ENCODE results near the gene ODAD3. TPM values are rescaled to one million over a fixed set of nuclear protein-coding genes. Genes with fewer than 3 reads are reported as not detected.

The ODAD3 gene
- total and polyA plus RNA-seq, 10 of the 15 experiments (the other 5 are each of a cell fraction or from before 2014, with no cell fraction given), result 0.11 to 0.39 (median 0.28) TPM; not detected in 7

DNA sequence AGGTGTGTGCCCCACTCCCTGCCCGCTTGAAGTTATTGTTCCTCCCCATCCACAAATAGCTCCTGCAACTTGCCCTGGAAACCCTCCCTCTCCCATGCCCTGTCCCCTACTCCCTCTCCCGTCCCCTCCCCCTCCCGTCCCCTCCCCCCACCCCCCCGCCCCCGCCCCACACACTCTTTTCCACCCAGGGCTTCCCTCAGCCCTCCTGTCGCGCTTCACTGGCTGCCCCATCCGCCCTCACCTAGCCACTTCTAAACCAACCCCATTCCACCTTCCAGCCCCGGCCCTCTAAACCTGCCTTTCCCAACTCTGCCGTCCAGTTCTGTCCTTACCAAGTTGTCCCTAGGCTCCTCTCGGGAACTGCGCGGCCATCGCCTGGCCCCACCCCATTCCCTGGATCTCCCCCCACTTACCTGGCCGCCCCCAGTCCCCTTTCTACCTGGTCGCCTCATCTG lies 16.8 kb downstream of the ODAD3 start:
- ChIA-PET SMC1A (ENCODE audit: uncharacterized antibody, unreplicated experiment) (interaction anchor here (1.3 kb wide), 1 partner anchor 37 kb away, joined by 4 read pairs; no protein-coding TSS in a partner anchor), CTCF (interaction anchor here (1.0 kb wide), 1 partner anchor 84 kb away, joined by 3 read pairs; no protein-coding TSS in a partner anchor), RAD21 (ENCODE audit: unreplicated experiment) (no interaction called here), POLR2A (no interaction called here)
- DNase-seq (ENCODE audit: low read depth, low spot score) (no peak), FAIRE-seq (no peak), ATAC-seq (no peak)
- WGBS (ENCODE audit: insufficient coverage, insufficient replicate concordance, low lambda C conversion rate, missing lambda C conversion rate), result 13% methylated on average over 8 of the region's 16 CpGs
- H3K27me3 ChIP-seq (replicated peaks in 1 of 2; ENCODE audit: control insufficient read depth in 2 of 2, insufficient read depth in 2 of 2, low read length in 1 of 2), result peaks cover 10 to 16% of the 10 kb centered on the region in 2 experiments
- H3K9me3 ChIP-seq (replicated peaks; ENCODE audit: control insufficient read depth, insufficient read depth, low read length), result no peaks in the 10 kb centered on the region
- no peaks in the 10 kb centered on the region for H4K20me1 ChIP-seq (ENCODE audit: control insufficient read depth, insufficient read depth)
- in situ Hi-C loops (cut with MboI) (no loop called here), intact Hi-C loops (cut with micrococcal nuclease; ENCODE audit: unreplicated experiment) (no loop called here)
- H3K79me2 ChIP-seq (ENCODE audit: control insufficient read depth, insufficient read depth, low read length), result no peaks in the 10 kb centered on the region
- BruUV-seq (replicated peaks), result no TSS peak
- H3K36me3 ChIP-seq (ENCODE audit: control insufficient read depth in 2 of 2, insufficient read depth in 2 of 2, low read length in 1 of 2), result no peaks in the 10 kb centered on the region
- H3K9ac ChIP-seq (ENCODE audit: control insufficient read depth, insufficient read depth, low read length), result no peak overlapping the region
- H3K4me3 ChIP-seq, result no peak overlapping the region
- no peak overlapping the region for H2AFZ ChIP-seq (ENCODE audit: control insufficient read depth, low read depth, low read length)
- H3K4me1 ChIP-seq (ENCODE audit: control insufficient read depth, insufficient read depth, low read length), result peaks cover 22% of the 10 kb centered on the region
- H3K27ac ChIP-seq (ENCODE audit: control insufficient read depth, insufficient read depth), result no peak overlapping the region
- H3K4me2 ChIP-seq (ENCODE audit: control insufficient read depth, insufficient read depth), result no peak overlapping the region
- TF ChIP-seq, protein P1, sequence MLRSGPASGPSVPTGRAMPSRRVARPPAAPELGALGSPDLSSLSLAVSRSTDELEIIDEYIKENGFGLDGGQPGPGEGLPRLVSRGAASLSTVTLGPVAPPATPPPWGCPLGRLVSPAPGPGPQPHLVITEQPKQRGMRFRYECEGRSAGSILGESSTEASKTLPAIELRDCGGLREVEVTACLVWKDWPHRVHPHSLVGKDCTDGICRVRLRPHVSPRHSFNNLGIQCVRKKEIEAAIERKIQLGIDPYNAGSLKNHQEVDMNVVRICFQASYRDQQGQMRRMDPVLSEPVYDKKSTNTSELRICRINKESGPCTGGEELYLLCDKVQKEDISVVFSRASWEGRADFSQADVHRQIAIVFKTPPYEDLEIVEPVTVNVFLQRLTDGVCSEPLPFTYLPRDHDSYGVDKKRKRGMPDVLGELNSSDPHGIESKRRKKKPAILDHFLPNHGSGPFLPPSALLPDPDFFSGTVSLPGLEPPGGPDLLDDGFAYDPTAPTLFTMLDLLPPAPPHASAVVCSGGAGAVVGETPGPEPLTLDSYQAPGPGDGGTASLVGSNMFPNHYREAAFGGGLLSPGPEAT (IDR thresholded peaks at IDR 0.05; ENCODE audit: low read depth), result no peak

DNA sequence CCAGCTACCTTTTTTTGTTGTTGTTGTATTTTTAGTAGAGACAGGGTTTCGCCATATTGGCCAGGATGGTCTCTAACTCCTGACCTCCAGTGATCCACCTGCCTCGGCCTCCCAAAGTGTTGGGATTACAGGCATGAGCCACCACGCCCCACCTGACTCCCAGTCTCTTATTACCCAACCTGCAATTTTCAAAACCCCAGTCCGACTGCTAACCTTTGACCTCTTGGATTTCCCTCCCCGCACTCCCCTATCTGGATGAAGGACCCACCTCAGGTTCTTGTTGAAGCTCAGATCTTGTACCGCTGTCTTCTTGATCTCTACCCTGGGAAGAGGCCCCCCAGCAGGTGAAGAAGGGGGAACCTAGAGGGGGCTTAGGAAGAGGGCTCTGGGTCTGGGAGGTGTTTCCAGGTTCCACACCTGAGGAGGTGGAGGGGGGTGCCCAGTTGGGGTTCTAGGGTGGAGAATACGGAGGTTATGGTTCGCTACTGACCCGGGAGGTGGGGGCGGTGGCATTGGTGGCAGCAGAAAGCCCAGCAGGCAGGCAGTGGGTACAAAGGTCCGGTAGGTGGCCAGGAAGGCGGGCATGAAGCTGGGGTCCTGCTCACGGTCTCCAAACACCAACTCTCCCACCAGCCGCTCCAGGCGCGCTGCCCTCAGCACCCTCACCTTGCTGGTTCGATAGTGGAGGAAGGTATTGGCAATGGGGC lies 18.4 kb downstream of the ODAD3 start:
- no peaks in the 10 kb centered on the region for H3K36me3 ChIP-seq (ENCODE audit: control insufficient read depth in 2 of 2, insufficient read depth in 2 of 2, low read length in 1 of 2)
- no peak overlapping the region for H3K4me3 ChIP-seq
- no peaks in the 10 kb centered on the region for H4K20me1 ChIP-seq (ENCODE audit: control insufficient read depth, insufficient read depth)
- no peak overlapping the region for H3K27ac ChIP-seq (ENCODE audit: control insufficient read depth, insufficient read depth)
- no peak for ATAC-seq
- POLR2A ChIA-PET, result no interaction called here
- RAD21 ChIA-PET (ENCODE audit: unreplicated experiment), result no interaction called here
- no peak overlapping the region for H3K4me2 ChIP-seq (ENCODE audit: control insufficient read depth, insufficient read depth)
- BruUV-seq (replicated peaks), result no TSS peak
- CTCF ChIA-PET, result interaction anchor here (0.8 kb wide), 1 partner anchor 12 kb away, joined by 3 read pairs; no protein-coding TSS in a partner anchor
- no peak for FAIRE-seq
- H3K4me1 ChIP-seq (ENCODE audit: control insufficient read depth, insufficient read depth, low read length), result peaks cover 12% of the 10 kb centered on the region
- no peak overlapping the region for H2AFZ ChIP-seq (ENCODE audit: control insufficient read depth, low read depth, low read length)
- SMC1A ChIA-PET (ENCODE audit: uncharacterized antibody, unreplicated experiment), result no interaction called here
- 75% methylated on average over 17 of the region's 17 CpGs for WGBS (ENCODE audit: insufficient coverage, insufficient replicate concordance, low lambda C conversion rate, missing lambda C conversion rate)
- peaks cover 10 to 13% of the 10 kb centered on the region in 2 experiments for H3K27me3 ChIP-seq (replicated peaks in 1 of 2; ENCODE audit: control insufficient read depth in 2 of 2, insufficient read depth in 2 of 2, low read length in 1 of 2)
- no peak for DNase-seq (ENCODE audit: low read depth, low spot score)
- in situ Hi-C loops (cut with MboI) (no loop called here), intact Hi-C loops (cut with micrococcal nuclease; ENCODE audit: unreplicated experiment) (no loop called here)
- no peak for TF ChIP-seq MEF2B (IDR thresholded peaks at IDR 0.05; ENCODE audit: partially characterized antibody, poor library complexity, severe bottlenecking)
- TF ChIP-seq, protein P2, sequence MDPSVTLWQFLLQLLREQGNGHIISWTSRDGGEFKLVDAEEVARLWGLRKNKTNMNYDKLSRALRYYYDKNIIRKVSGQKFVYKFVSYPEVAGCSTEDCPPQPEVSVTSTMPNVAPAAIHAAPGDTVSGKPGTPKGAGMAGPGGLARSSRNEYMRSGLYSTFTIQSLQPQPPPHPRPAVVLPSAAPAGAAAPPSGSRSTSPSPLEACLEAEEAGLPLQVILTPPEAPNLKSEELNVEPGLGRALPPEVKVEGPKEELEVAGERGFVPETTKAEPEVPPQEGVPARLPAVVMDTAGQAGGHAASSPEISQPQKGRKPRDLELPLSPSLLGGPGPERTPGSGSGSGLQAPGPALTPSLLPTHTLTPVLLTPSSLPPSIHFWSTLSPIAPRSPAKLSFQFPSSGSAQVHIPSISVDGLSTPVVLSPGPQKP (IDR thresholded peaks at IDR 0.05; ENCODE audit: low read depth, low read length), result no peak
- TF ChIP-seq HDAC6 (IDR thresholded peaks at IDR 0.05; ENCODE audit: unreplicated experiment), result no peak
- TF ChIP-seq, protein P3, sequence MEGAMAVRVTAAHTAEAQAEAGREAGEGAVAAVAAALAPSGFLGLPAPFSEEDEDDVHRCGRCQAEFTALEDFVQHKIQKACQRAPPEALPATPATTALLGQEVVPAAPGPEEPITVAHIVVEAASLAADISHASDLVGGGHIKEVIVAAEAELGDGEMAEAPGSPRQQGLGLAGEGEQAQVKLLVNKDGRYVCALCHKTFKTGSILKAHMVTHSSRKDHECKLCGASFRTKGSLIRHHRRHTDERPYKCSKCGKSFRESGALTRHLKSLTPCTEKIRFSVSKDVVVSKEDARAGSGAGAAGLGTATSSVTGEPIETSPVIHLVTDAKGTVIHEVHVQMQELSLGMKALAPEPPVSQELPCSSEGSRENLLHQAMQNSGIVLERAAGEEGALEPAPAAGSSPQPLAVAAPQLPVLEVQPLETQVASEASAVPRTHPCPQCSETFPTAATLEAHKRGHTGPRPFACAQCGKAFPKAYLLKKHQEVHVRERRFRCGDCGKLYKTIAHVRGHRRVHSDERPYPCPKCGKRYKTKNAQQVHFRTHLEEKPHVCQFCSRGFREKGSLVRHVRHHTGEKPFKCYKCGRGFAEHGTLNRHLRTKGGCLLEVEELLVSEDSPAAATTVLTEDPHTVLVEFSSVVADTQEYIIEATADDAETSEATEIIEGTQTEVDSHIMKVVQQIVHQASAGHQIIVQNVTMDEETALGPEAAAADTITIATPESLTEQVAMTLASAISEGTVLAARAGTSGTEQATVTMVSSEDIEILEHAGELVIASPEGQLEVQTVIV (IDR thresholded peaks at IDR 0.05; ENCODE audit: borderline replicate concordance, partially characterized antibody), result no peak
- no peaks in the 10 kb centered on the region for H3K9me3 ChIP-seq (replicated peaks; ENCODE audit: control insufficient read depth, insufficient read depth, low read length)
- H3K79me2 ChIP-seq (ENCODE audit: control insufficient read depth, insufficient read depth, low read length), result no peaks in the 10 kb centered on the region
- H3K9ac ChIP-seq (ENCODE audit: control insufficient read depth, insufficient read depth, low read length), result no peak overlapping the region

Data from GM12878 (cell line).